CD14-positive monocyte (primary cell): ENCODE measurements around the gene APC2. TPM values are rescaled to one million over a fixed set of nuclear protein-coding genes. Genes with fewer than 3 reads are reported as not detected.
A peak's percentile ranks its signal among the peaks of the same experiment; 100 is the strongest.

Experiments used
- DNase-seq, 3 donors: peaks; one replicate each; pipeline ENCODE4 v3.0.0-alpha.2; 2011 to 2022
- H2AFZ ChIP-seq: 2 replicates; pipeline ENCODE4 v1.6.0; 2012; ENCODE audit warnings: mild to moderate bottlenecking, low read depth, low read length, inconsistent platforms; ENCODE audit not compliant: insufficient read depth, poor library complexity, severe bottlenecking
- H3K27ac ChIP-seq, 2 donors: 1 replicate in 1 of 2; 2 replicates in 1 of 2; pipeline ENCODE4 v1.5.1; 2012 to 2013; ENCODE audit warnings: low read length in 2 of 2, control low read depth in 1 of 2, inconsistent platforms in 1 of 2, low read depth in 1 of 2, mild to moderate bottlenecking in 1 of 2
- H3K27me3 ChIP-seq, 2 donors: one replicate each; pipeline versions ENCODE4 v1.6.0 to v1.6.1; 2011 to 2013; ENCODE audit warnings: low read length in 2 of 2; ENCODE audit not compliant: control insufficient read depth in 2 of 2, insufficient read depth in 2 of 2
- H3K36me3 ChIP-seq, 2 donors: replicated peaks in 1 of 2; 1 replicate in 1 of 2; 2 replicates in 1 of 2; pipeline versions ENCODE4 v1.5.1 to v1.6.1; 2012 to 2013; ENCODE audit warnings: low read length in 2 of 2, control low read depth in 1 of 2, inconsistent platforms in 1 of 2, mild to moderate bottlenecking in 1 of 2; ENCODE audit not compliant: insufficient read depth in 2 of 2, control insufficient read depth in 1 of 2
- H3K4me1 ChIP-seq, 2 donors: 1 replicate in 1 of 2; 2 replicates in 1 of 2; pipeline versions ENCODE4 v1.5.1 to v1.6.1; 2012 to 2013; ENCODE audit warnings: low read length in 2 of 2, control low read depth in 1 of 2, inconsistent platforms in 1 of 2, mild to moderate bottlenecking in 1 of 2, moderate library complexity in 1 of 2; ENCODE audit not compliant: insufficient read depth in 2 of 2, control insufficient read depth in 1 of 2
- H3K4me2 ChIP-seq: replicated peaks from 2 replicates; pipeline ENCODE3; 2012; ENCODE audit warnings: low read length, moderate library complexity, mild to moderate bottlenecking; ENCODE audit not compliant: poor library complexity, severe bottlenecking; ENCODE audit errors: extremely low read depth
- H3K4me3 ChIP-seq, 3 experiments: fragments of 200-600 bp in 1 of 3; sonication (generic) in 1 of 3; replicated peaks in 1 of 3; 1 replicate in 2 of 3; 2 replicates in 1 of 3; pipeline ENCODE4 v1.5.1; 2011 to 2013; ENCODE audit warnings: low read length in 3 of 3, mild to moderate bottlenecking in 3 of 3, control low read depth in 2 of 3, low read depth in 2 of 3, inconsistent platforms in 1 of 3, moderate library complexity in 1 of 3
- H3K79me2 ChIP-seq: 2 replicates; pipeline ENCODE4 v1.6.0; 2012; ENCODE audit warnings: mild to moderate bottlenecking, control low read depth, inconsistent platforms, low read length, moderate library complexity; ENCODE audit not compliant: insufficient read depth
- H3K9ac ChIP-seq: 2 replicates; pipeline ENCODE4 v1.6.0; 2017; ENCODE audit warnings: low read length, mild to moderate bottlenecking; ENCODE audit not compliant: insufficient read depth, poor library complexity, severe bottlenecking
- H3K9me3 ChIP-seq, 2 donors: replicated peaks in 1 of 2; 1 replicate in 1 of 2; 2 replicates in 1 of 2; pipeline versions ENCODE4 v1.5.1 to v1.6.1; 2012 to 2013; ENCODE audit warnings: low read length in 2 of 2, control low read depth in 1 of 2; ENCODE audit not compliant: control insufficient read depth in 1 of 2, insufficient read depth in 1 of 2
- H4K20me1 ChIP-seq: 2 replicates; pipeline ENCODE4 v1.6.0; 2012; ENCODE audit warnings: mild to moderate bottlenecking, low read length, control low read depth, moderate library complexity; ENCODE audit not compliant: insufficient read depth
- H3K27ac Mint-ChIP-seq, 7 donors: one replicate each; pipeline ENCODE4 v1.8.0; 2020; ENCODE audit warnings: mild to moderate bottlenecking in 7 of 7, mixed read lengths in 7 of 7, moderate library complexity in 6 of 7, inconsistent platforms in 2 of 7
- H3K27me3 Mint-ChIP-seq, 3 donors: one replicate each; pipeline ENCODE4 v1.8.0; 2021 to 2022; ENCODE audit warnings: low read depth in 3 of 3, mild to moderate bottlenecking in 3 of 3, mixed read lengths in 3 of 3, moderate library complexity in 3 of 3, inconsistent platforms in 1 of 3
- H3K36me3 Mint-ChIP-seq, 2 donors: one replicate each; pipeline ENCODE4 v1.8.0; 2020; ENCODE audit warnings: mixed read lengths in 2 of 2, inconsistent platforms in 1 of 2, mild to moderate bottlenecking in 1 of 2
- H3K4me1 Mint-ChIP-seq: one replicate; pipeline ENCODE4 v1.8.0; 2020; ENCODE audit warnings: mild to moderate bottlenecking, mixed read lengths
- H3K4me3 Mint-ChIP-seq, 2 donors: one replicate each; pipeline ENCODE4 v1.8.0; 2020; ENCODE audit warnings: mild to moderate bottlenecking in 2 of 2, mixed read lengths in 2 of 2, moderate library complexity in 1 of 2
- H3K9me3 Mint-ChIP-seq, 7 donors: one replicate each; pipeline ENCODE4 v1.8.0; 2020 to 2022; ENCODE audit warnings: mixed read lengths in 7 of 7, mild to moderate bottlenecking in 6 of 7, moderate library complexity in 6 of 7, inconsistent platforms in 2 of 7
- WGBS: methylation state at CpG from one replicate; pipeline ENCODE4 v1.1.5; 2013; ENCODE audit warnings: missing lambda C conversion rate; ENCODE audit not compliant: insufficient coverage; 5-methylcytosine and 5-hydroxymethylcytosine counted together
- intact Hi-C, 2 donors: fragments of 100-400 bp; cut with micrococcal nuclease; formaldehyde crosslinking; loops; one replicate each; pipeline versions ENCODE4 v1.15.0 to v1.15.1; 2023
- polyA plus RNA-seq, 3 donors: library from polyadenylated mRNA; depleted of rRNA in 1 of 3; unstranded in 2 of 3; stranded (reverse) in 1 of 3; fragments of 300-500 nt in 2 of 3; fragments of >200 nt in 1 of 3; fragmentation: Illumina TruSeq in 2 of 3; gene quantifications; 1 replicate in 2 of 3; 2 replicates in 1 of 3; pipeline ENCODE4 v1.2.3, GENCODE V29; 2012 to 2021
- TF ChIP-seq, protein P1 (sequence below): fragments of 200-600 bp; IDR thresholded peaks from one replicate; pipeline ENCODE4 v1.8.0; 2022; ENCODE audit warnings: antibody characterized with exemption, mild to moderate bottlenecking

Gene APC2
- polyA plus RNA-seq, 3 donors = 0.04 TPM; not detected in 2

DNA sequence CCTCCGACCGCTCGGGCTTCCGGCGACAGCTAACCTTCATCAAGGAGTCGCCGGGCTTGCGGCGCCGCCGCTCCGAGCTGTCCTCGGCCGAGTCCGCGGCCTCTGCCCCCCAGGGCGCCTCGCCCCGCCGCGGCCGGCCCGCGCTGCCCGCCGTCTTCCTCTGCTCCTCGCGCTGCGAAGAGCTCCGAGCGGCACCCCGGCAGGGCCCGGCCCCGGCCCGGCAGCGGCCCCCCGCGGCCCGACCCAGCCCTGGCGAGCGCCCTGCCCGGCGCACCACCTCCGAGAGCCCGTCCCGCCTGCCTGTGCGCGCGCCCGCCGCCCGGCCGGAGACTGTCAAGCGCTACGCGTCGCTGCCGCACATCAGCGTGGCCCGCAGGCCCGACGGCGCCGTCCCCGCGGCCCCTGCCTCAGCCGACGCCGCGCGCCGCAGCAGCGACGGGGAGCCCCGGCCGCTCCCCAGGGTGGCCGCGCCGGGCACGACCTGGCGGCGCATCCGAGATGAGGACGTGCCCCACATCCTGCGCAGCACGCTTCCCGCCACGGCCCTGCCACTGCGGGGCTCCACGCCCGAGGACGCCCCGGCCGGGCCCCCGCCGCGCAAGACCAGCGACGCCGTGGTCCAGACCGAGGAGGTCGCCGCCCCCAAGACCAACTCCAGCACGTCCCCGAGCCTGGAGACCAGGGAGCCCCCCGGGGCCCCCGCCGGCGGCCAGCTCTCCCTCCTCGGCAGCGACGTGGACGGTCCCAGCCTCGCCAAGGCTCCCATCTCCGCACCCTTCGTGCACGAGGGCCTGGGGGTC, 19.5 kb downstream of the APC2 start:
- Mint-ChIP-seq H3K27ac (no peak overlapping the region), H3K27me3 (peaks cover 49 to 91% (median 60%) of the 10 kb centered on the region in 3 donors), H3K4me1 (peaks cover 19% of the 10 kb centered on the region), H3K36me3 (peaks cover 3% of the 10 kb centered on the region in 2 donors), H3K4me3 (peak overlapping the region in 1 of 2 donors; percentile 83), H3K9me3 (peaks cover 0 to 19% (median 2%) of the 10 kb centered on the region in 7 donors)
- Histone ChIP-seq H3K27ac (no peak overlapping the region), H3K4me1 (peaks cover 25 to 41% of the 10 kb centered on the region in 2 donors), H3K9me3 (peaks cover 8 to 17% of the 10 kb centered on the region in 2 donors), H3K79me2 (no peaks in the 10 kb centered on the region), H3K36me3 (peaks cover 0 to 1% of the 10 kb centered on the region in 2 donors), H3K4me2 (no peak overlapping the region), H3K27me3 (peaks cover 61 to 73% of the 10 kb centered on the region in 2 donors), H3K4me3 (peak overlapping the region in 1 of 3 experiments; percentile 61), H3K9ac (no peak overlapping the region), H2AFZ (no peak overlapping the region), H4K20me1 (peaks cover 94% of the 10 kb centered on the region)
- intact Hi-C loops = no loop called here
- TF ChIP-seq, protein P1, sequence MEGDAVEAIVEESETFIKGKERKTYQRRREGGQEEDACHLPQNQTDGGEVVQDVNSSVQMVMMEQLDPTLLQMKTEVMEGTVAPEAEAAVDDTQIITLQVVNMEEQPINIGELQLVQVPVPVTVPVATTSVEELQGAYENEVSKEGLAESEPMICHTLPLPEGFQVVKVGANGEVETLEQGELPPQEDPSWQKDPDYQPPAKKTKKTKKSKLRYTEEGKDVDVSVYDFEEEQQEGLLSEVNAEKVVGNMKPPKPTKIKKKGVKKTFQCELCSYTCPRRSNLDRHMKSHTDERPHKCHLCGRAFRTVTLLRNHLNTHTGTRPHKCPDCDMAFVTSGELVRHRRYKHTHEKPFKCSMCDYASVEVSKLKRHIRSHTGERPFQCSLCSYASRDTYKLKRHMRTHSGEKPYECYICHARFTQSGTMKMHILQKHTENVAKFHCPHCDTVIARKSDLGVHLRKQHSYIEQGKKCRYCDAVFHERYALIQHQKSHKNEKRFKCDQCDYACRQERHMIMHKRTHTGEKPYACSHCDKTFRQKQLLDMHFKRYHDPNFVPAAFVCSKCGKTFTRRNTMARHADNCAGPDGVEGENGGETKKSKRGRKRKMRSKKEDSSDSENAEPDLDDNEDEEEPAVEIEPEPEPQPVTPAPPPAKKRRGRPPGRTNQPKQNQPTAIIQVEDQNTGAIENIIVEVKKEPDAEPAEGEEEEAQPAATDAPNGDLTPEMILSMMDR = no peak
- no peak for DNase-seq
- WGBS = 2% methylated on average over 117 of the region's 117 CpGs

DNA sequence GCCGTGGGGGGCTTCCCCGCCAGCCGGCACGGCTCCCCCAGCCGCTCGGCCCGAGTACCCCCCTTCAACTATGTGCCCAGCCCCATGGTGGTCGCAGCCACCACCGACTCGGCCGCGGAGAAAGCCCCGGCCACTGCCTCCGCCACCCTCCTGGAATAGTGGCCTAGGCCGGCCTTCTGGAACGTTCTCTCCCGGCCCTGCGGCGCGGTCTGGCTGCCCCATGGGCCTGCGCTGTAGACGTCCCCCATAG, 20.1 kb downstream of the APC2 start:
- no peak overlapping the region for H3K27ac ChIP-seq
- peak overlapping the region; percentile 63 for H3K4me2 ChIP-seq
- intact Hi-C loops = no loop called here
- no peak for DNase-seq
- Mint-ChIP-seq H3K4me3 (peak overlapping the region; percentile 41 to 83), H3K4me1 (peaks cover 19% of the 10 kb centered on the region), H3K9me3 (peaks cover 0 to 19% (median 2%) of the 10 kb centered on the region in 7 donors), H3K36me3 (peaks cover 4 to 8% of the 10 kb centered on the region in 2 donors), H3K27ac (no peak overlapping the region), H3K27me3 (peaks cover 45 to 89% (median 59%) of the 10 kb centered on the region in 3 donors)
- peaks cover 4 to 6% of the 10 kb centered on the region in 2 donors for H3K36me3 ChIP-seq
- H3K9me3 ChIP-seq = peaks cover 8 to 17% of the 10 kb centered on the region in 2 donors
- 6% methylated on average over 22 of the region's 22 CpGs for WGBS
- H3K79me2 ChIP-seq = no peaks in the 10 kb centered on the region
- peaks cover 94% of the 10 kb centered on the region for H4K20me1 ChIP-seq
- H3K4me3 ChIP-seq = peak overlapping the region in 1 of 3 experiments; percentile 61
- TF ChIP-seq, protein P1 = no peak
- no peak overlapping the region for H3K9ac ChIP-seq
- H3K27me3 ChIP-seq = peaks cover 60 to 67% of the 10 kb centered on the region in 2 donors
- H2AFZ ChIP-seq = no peak overlapping the region
- peaks cover 25 to 41% of the 10 kb centered on the region in 2 donors for H3K4me1 ChIP-seq
